GM21717 (cell line): ENCODE results near the gene ATP10A.

Experiments used
- ATAC-seq: cut with Tn5 transposase; IDR thresholded peaks from one replicate; pipeline ENCODE4 v1.9.1; 2021; ENCODE audit warnings: mild to moderate bottlenecking, moderate library complexity; ENCODE audit not compliant: unreplicated experiment

The ATP10A gene

DNA sequence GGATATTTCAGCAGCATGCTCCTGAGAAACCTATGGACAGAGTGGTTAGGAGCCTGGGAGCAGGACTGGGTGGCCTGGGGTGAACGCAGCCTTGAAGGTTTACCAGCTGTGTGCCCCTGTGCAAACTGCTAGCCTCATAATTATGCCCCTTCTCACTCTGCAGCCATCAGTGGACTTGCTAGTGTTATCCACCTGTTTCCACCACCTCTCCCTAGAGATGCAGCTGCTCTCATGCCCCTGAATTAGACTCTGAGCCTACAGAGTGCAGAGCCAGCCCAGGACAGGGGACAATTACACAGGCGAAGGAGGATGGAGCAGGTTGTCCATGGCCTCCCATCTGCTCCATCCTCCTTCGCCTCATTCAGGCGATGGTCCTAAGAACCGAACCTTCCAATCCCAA lies 175.9 kb downstream of the ATP10A start:
- ATAC-seq, result no peak

DNA sequence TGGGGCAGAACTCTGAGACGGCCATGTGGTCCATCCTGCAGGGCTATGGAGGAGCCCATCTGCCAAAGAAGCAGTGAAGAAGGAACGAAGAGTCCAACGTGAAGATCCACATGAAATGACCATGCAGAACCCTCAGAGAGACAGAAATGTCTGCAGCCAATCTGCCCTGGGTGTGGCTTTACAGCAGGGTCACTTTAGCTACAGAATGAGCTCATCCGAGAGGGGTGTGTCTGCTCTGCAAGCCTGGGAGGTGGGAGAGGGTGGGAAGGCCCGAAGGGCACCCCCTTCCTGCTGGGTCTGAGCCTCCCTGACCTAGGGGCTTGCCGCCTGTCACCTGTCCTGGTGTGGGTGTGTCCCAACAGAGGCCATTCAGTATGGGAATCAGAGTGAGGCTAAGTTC lies 176.3 kb downstream of the ATP10A start:
- no peak for ATAC-seq

DNA sequence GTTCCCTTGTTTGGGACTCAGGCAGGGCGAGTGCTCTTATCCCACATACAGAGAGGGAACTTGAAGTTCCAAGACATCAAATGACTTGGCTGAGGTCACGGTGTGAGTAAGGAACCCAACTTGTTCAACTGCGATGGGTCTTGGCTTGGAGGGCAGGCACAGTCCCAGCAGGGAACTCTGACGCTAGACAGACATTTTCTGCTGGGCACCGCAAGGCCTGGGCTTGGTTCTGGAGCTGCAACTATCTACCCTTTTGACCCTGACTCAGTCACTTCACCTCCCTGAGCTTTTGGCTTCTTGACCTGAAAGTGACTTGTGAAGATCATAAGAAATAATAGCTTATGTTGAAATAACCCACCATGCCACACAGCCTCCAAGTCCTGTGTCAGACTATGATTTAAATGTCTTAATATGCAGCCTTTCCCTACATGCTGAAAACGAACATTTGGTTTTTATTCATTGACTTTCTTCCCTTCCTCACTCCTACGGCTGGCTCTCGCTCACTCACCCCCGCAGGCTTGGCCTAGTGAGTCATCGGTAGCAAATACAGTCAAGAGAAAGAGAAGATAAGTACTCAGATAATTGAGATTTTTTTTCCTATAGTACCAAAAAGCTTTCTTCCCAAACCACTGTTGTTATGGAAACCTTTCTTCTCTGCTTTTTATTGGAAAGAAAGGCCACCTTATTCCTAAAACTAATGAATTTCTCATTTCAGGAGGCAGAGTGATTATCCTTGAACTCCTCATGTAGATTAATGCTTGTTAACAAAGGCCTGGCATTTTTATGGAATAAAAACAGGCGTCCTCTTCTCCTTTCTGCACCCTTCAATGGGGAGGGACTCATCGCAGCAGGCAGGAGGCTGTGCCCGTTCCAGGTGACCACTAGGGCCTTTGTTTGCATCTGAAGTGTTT lies 178.4 kb downstream of the ATP10A start:
- ATAC-seq, result no peak

DNA sequence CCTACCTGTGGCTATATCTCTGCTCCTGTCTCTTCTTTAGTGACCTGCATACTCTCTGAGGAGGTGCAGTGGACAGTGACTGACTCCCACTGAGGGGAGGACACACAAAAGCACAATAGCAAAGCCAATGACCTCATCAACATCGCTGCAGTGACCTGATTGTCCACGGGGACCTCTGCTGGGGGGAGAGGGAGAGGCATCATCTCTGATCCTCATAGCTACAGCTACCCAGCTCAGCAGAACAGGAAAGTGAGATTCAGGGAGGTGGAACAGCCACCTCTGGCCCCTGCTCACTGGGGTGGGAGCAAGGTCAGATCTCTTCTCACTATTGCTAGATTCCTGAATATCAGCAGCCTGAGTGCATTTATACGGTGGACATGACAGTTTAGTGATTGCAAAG lies 179.2 kb downstream of the ATP10A start:
- ATAC-seq, result no peak

DNA sequence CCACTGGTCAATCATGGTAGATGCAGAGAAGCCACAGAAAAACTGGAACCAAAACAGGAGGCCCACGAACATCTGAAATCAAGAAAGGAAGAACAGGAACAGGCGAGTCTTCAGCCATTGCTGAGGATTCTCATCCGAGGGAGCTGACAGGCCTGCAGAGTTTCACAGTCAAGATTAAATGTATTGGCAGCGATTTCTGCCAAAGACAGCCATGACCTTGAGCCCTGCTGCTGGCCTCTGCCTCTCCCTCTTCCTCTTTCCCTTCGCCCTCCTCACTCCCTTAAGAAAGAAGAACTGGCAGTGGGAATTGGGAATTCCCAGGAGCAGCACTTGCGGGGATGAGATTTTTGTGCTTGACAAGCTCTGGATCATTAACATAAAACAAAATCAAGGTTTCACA lies 179.7 kb downstream of the ATP10A start:
- no peak for ATAC-seq

DNA sequence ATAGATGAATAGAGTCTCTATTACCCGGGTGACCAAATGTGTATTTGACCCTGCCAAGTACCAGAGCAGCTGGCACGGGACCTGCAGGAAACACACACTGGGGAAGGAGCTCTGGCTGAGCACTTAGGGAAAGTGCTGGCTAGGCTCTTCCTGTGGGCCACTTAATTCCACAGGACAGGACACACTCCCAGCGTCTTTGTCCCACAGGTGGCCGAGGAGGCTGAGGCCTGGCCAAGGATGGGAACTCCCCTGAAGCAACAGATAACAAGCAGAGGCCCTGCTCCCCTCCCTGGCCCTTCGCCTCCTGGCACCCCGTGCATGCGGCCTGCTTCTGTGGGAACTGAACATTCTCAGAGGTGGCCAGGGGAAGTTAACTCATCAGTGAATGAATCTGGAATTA lies 180.8 kb downstream of the ATP10A start:
- ATAC-seq, result no peak

DNA sequence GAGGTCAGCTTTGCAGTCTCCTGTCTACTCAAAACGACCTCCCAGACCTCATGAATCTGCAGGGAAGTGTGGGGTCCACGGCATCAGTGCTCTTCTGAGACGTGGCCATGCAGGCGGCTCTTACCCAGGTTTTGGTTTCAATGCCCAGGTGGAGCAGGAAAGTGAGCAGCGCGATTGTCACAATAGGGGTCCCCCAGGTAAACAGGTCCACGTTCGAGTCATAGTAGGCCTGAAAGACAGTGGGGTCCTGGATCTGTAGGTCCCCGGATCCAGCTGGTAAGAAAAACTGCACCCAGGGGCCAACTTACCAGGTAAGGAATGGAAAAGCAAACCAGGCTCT lies 182.5 kb downstream of the ATP10A start:
- no peak for ATAC-seq

DNA sequence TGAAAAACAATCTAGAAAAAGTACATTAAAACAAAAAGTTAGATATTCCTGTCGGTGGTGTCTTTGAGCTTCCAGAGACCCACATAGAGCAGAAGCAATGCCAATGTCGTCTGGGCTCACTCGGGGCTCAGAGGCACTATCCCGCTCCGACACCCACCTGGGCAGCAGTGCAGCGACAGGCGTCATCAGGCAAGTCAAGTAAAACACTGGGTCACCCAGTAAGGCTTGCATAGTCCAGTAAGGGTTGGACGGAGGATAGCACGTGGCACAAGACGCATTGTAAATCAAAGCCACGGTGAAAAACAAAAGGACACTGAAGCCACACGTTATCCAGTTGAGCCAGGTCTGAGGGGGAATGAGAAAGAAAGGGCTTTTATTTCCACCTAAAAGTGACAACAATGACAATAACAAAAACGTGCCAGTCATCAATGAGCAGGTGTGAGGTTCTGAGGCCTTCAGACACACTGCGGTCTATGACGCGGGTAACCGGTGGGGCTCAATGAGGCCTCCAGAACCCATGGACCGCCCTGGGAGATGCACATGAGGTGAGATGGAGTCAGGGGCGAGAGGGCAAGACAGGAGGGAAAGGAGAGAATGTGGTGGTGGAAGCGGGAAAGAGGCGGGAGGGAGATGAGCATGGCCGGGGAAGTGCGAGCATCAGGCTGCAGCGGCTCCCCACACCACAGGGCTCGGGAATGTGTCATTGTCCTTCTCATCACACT lies 183.0 kb downstream of the ATP10A start:
- ATAC-seq, result no peak

DNA sequence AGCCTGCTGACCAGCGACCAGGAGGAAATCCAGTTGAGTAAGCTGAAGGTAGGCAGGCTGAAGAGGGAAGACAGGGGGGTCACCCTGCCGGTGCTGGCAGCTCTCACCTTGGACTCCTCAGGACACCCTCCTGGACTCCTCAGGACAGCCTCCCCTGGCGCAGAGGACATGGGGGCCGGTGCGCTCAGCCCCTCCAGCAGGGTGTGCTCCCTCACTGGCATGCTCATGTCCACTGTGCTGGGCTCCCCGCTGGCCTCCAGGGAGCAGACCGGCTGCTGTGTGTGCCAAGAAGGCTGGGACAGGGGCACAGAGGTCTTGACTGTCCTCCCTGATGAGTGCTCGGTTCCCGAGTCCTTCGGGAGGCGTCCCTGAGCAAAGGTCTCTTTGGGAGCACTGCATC lies 183.6 kb downstream of the ATP10A start:
- no peak for ATAC-seq

DNA sequence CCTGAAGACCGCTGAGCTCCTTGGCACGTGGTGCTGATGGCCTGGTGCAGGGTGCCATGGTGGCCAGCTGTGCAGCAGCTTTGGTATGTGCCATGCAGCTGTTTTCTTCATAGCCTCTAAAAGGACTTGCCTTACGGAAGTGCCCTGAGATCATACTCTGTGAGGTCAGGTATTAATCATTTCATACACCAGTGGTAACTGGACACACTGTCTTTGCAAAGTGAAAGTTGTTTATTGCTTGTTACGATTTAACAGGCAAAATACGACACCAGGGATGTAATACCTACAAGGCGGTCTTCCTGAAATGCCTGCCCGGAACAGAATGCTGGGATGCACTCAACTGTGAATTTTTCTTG lies 184.6 kb downstream of the ATP10A start:
- ATAC-seq, result no peak

DNA sequence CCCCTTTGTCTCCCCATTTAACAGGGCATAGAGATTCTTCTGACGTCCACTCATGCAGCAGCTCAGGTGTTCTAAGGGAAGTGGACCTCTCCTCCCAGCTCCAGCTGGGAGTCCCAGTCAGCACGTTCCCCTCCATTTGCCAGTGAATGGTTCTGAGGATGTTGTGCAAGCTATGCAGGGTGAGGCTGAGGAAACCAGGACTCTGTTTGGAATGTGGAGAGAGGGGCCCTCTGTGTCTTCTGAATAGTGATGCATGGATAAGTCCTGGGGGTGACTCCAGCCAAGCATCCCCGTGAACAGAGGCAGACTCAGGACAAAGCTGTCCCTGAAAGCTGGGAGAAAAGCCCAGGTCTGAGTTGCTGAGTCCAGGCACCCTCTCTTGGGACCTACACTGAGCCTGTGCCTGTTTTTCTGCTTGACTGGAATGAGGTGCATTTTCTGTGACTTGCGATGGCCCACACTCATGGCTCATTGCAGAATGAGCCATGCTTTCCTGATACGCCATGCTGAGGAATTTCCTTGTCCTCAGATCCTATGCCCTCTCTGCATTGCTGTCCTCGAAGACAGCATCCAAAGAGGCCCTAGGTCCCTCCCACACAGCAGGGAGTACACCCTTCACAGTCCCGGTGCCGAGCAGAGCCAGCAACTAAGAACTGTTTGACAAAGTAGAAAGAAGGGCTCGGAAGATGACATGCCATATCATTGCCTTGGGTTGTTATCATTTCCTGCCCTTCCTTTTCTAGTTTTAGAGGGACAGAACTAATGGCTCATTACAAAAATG lies 185.2 kb downstream of the ATP10A start:
- ATAC-seq, result no peak

DNA sequence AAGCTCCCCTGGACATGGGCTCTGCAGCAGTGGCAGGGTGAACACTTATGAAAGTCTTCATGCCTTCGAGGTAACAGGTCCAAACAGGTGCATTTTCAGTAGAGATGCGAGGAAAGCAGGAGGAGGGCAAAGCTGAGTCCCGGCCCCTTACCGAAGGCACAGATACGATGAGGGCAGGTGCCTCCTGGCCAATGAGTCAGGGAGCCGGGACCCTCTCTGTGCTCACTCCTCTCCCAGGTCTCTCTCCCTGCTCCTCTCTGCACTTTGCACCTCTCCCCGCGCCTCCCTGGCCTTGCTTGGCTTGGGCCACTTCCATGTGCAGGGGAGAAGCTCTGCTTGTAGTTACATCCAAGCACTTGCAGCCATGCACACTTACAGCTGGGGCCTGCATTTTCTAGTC lies 187.1 kb downstream of the ATP10A start:
- no peak for ATAC-seq

DNA sequence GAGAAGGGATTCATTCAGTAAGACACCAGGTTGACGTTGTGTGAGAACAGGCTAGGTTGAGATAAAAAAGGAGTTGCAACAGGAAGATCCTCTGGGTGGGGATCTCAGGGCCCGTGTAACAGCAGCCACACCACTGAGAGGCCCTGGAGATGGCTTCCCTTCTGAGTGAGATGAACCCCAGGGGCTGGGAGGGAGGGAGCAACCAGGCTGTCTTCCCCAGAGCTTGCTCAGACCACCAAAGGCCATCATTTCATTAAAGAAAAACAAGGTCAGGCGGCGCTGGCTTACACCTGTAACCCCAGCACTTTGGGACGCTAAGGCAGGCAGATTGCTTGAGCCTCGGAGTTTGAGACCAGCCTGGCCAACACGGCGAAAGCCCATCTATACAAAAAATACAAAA lies 187.7 kb downstream of the ATP10A start:
- no peak for ATAC-seq

DNA sequence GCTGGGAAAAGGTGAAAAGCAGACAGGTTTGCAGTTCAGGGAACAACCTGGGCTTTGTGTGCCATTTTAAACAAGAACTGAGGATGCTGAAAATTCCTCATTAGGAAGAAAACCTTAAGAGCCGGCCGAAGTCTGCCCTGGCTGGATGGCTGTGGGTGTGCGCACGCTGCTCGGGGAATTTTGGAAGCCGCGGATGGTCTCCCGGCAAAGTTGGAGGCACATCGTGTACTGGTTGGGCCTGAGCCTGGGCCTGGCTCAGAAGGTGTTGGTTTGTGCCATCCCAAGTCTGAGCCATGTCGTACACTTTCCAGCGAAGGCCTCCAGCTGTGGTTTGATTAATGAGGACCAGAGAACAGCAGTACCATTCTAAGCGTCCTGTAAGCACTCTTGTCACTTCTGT lies 188.2 kb downstream of the ATP10A start:
- no peak for ATAC-seq

DNA sequence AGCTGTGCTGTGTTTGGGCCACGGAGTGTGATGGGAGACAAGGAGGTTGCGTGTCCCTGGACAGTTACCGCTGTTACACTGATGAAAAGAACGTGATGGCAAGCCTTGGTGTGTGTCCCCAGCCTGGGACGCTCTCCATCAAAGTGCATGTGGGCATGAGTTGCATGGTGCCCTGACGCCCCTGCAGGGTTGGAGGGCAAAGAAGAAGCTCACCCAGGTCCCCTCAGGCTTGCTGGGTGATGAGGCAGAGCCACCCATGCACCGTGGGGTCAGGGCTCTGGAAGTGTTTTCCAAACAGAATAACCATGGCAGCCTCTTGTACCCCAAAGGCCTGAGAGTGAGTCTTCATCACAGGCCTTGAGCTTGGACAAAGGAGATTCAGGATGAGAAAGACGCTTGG lies 189.2 kb downstream of the ATP10A start:
- no peak for ATAC-seq

DNA sequence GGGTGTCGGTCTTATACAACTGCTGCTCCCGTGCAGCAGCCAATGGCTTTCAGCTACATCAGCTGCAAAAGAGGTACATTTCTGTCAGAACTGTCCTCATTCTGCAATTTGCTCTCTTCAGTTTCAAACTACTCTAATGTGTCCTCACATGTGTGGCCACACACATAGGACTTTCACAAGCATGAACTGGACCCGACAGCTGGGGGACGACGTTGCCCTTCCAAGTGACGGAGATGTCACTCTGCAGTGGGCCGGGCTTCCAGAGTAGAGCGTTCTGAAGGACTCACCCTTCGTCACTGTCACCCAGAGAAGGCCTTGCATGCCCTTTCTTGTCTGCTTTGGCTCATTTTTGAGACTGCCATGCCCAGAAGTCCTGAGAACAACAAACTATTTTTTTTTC lies 189.8 kb downstream of the ATP10A start:
- no peak for ATAC-seq

DNA sequence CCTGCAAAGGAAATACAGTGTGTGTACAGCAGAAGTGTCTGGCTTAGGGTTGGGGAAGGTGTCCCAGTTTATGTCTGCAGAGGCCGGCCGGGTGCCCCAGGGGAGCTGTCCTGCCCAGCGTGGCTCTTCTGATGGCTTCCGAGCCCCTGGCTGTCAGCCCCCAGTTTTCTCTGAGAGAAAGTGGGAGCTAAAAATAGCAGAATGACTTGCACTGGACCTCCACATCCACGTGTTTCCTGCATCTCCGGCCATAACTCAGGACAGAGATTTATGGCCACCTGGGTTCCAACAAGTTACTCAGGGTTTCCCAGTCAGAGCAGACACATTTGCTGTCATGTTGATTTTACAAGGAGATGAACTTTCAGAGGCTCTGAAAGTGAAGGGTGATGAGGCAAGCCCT lies 192.0 kb downstream of the ATP10A start:
- no peak for ATAC-seq

DNA sequence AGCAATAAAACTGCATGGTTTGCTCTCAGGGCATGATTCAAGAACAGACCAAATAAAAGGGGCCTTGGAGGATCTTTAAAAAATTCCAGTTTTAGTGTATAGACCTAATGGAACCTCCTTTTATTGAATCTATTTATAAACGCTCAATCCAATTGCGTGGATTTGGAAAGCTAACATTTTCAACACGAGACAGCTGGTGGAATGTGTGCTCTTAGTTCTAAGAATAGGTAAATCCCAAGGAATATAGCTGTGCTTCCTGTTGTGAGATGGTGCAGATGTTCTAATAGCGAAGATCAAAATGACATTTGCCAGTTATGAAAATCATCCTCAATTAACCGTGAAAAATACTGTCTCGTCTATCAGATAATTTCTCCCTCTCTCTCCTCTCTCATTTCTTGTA lies 192.5 kb downstream of the ATP10A start:
- ATAC-seq, result no peak

DNA sequence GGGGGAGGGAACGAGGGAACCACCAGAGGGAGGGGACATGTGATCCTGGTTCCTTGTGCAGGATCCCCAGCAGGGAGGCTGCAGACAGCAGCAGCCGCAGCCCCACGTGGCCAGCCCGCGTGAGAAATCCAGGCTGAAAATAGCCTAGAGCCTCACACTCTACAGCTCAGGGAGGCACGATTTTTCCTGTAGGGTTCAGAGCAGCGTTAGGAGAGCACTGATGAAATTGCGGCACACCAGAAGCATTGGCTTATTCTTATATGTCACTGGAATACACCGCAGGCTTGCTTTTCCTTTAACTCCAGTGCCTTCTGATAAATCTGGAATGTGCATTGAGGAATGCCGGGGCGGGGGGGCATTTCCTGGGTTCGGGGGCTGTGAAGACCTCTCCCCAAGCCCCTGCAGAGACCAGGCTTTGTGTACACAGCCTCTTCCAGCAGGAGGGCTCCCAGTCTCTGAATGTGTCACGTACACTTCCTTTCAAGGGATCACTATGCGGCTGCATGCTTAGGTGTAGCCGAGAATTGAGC lies 193.0 kb downstream of the ATP10A start:
- no peak for ATAC-seq

DNA sequence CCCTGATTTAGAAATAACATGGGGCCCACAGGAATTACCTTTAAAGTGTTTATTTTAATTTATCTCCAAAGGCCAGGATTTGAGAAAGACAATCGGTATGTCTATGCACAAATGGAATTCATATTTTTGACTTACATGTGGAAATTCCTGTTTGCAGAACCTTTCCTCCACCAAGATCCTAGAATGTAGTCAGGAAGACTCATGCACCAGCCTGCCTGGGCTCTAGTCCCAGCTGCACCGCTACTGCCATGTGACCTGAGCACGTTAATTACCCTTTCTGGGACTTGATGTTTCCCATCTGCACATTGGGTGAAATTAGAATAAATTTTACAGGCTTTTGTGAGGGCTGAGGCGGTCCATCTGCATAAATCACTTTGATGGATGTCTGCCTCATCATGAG lies 194.2 kb downstream of the ATP10A start:
- no peak for ATAC-seq

DNA sequence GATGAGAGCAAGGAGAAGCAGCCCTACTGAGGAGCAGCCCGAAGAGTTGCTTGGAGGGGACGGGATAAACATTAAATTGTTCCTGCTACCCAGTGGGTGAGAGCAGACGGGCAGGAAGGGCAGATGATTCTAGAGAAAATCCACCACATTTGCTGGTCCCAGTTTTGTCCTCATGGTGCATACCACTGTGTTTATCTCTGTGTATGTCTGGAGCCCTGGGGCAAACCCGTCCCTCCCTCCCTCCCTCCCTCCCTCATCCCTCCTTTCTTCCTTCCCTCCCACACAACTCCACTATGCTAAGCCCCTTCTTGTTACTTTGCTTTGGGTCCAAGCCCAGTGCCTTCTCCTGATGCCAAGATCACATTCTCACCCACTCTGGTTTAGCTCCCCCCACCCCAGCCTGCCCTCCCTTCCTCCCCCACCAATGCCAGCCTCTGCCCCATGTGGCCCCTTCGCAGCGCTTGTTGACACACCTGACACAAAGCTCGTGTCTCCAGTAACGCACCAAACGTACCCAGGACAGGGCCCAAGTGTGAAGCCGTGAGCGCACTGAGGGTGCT lies 194.8 kb downstream of the ATP10A start:
- ATAC-seq, result no peak
